Neural progenitor cell (in vitro differentiated cells): ENCODE measurements around the gene TUBA4B. TPM values are rescaled to one million over a fixed set of nuclear protein-coding genes. Genes with fewer than 3 reads are reported as not detected.

Experiments
- DNase-seq: peaks from one replicate; pipeline ENCODE4 v3.0.0-alpha.2; 2016; ENCODE audit warnings: low spot score
- H2AFZ ChIP-seq: fragments of 200-600 bp; sonication (generic); replicated peaks from 2 replicates; pipeline ENCODE4 v1.6.1; 2016; ENCODE audit warnings: antibody characterized with exemption
- H3F3A ChIP-seq: fragments of 200-600 bp; sonication (generic); 2 replicates; pipeline ENCODE4 v1.6.1; 2016; ENCODE audit warnings: antibody characterized with exemption, low read depth
- H3K27ac ChIP-seq: fragments of 200-600 bp; sonication (generic); 2 replicates; pipeline ENCODE4 v1.5.1; 2016; ENCODE audit warnings: mild to moderate bottlenecking
- H3K27me3 ChIP-seq: fragments of 200-600 bp; sonication (generic); 2 replicates; pipeline ENCODE4 v1.6.1; 2016; ENCODE audit warnings: mild to moderate bottlenecking, moderate library complexity
- H3K36me3 ChIP-seq: fragments of 200-600 bp; sonication (generic); 2 replicates; pipeline ENCODE4 v1.5.1; 2016
- H3K4me1 ChIP-seq: fragments of 200-600 bp; sonication (generic); 2 replicates; pipeline ENCODE4 v1.6.1; 2016; ENCODE audit warnings: mixed run types
- H3K4me2 ChIP-seq: fragments of 200-600 bp; sonication (generic); 2 replicates; pipeline ENCODE4 v1.6.1; 2016
- H3K4me3 ChIP-seq: fragments of 200-600 bp; sonication (generic); 2 replicates; pipeline ENCODE4 v1.5.1; 2016
- H3K79me2 ChIP-seq: fragments of 200-600 bp; sonication (generic); 2 replicates; pipeline ENCODE4 v1.6.1; 2016; ENCODE audit warnings: low read depth
- H3K9ac ChIP-seq: fragments of 200-600 bp; sonication (generic); 2 replicates; pipeline ENCODE4 v1.6.1; 2016
- H3K9me3 ChIP-seq: fragments of 200-600 bp; sonication (generic); 2 replicates; pipeline ENCODE4 v1.5.1; 2016; ENCODE audit warnings: low read depth
- H4K20me1 ChIP-seq: fragments of 200-600 bp; sonication (generic); 2 replicates; pipeline ENCODE4 v1.6.1; 2016; ENCODE audit warnings: low read depth
- H3K27ac Mint-ChIP-seq: 3 replicates; pipeline ENCODE4 v1.8.0; 2021; ENCODE audit warnings: mixed read lengths
- H3K27me3 Mint-ChIP-seq: 2 replicates; pipeline ENCODE4 v1.8.0; 2022; ENCODE audit warnings: low read depth, mild to moderate bottlenecking, inconsistent platforms, moderate library complexity, mixed read lengths; ENCODE audit not compliant: insufficient read depth
- H3K36me3 Mint-ChIP-seq: 3 replicates; pipeline ENCODE4 v1.8.0; 2021; ENCODE audit warnings: mixed read lengths
- H3K4me1 Mint-ChIP-seq: 3 replicates; pipeline ENCODE4 v1.8.0; 2021; ENCODE audit warnings: mixed read lengths
- H3K4me3 Mint-ChIP-seq: 3 replicates; pipeline ENCODE4 v1.8.0; 2021; ENCODE audit warnings: mild to moderate bottlenecking, moderate library complexity, mixed read lengths
- H3K9me3 Mint-ChIP-seq: 3 replicates; pipeline ENCODE4 v1.8.0; 2020; ENCODE audit warnings: mixed read lengths
- CTCF ChIP-seq: fragments of 200-600 bp; sonication (generic); IDR thresholded peaks from 2 replicates; pipeline ENCODE4 v1.5.1; 2017; ENCODE audit warnings: antibody characterized with exemption, mild to moderate bottlenecking
- EZH2 ChIP-seq: fragments of 200-600 bp; sonication (generic); IDR thresholded peaks from 2 replicates; pipeline ENCODE4 v1.6.1; 2017; ENCODE audit warnings: antibody characterized with exemption, mild to moderate bottlenecking, moderate library complexity
- EZH2phosphoT487 ChIP-seq: fragments of 200-600 bp; sonication (generic); IDR thresholded peaks from 2 replicates; pipeline ENCODE4 v1.6.1; 2017; ENCODE audit warnings: antibody characterized with exemption
- total RNA-seq: library from RNA; depleted of rRNA; stranded (reverse); fragments of >200 nt; gene quantifications from 2 replicates; pipeline ENCODE4 v1.2.3, GENCODE V29; 2015; ENCODE audit warnings: low replicate concordance

Gene TUBA4B
- total RNA-seq, 1 donor from 2014 or later, result not detected

GRCh38 chr2:219234331-219234730 lies 18.7 kb upstream of the TUBA4B start:
- Histone ChIP-seq H3K9ac (no peak overlapping the region), H3K9me3 (no peaks in the 10 kb centered on the region), H3K79me2 (peaks cover 19% of the 10 kb centered on the region), H3K36me3 (no peaks in the 10 kb centered on the region), H3K4me3 (no peak overlapping the region), H3K27ac (no peak overlapping the region), H3F3A (peaks cover 11% of the 10 kb centered on the region), H4K20me1 (no peaks in the 10 kb centered on the region), H3K4me1 (peaks cover 4% of the 10 kb centered on the region), H2AFZ (no peak overlapping the region), H3K27me3 (no peaks in the 10 kb centered on the region), H3K4me2 (no peak overlapping the region)
- H3K27me3 Mint-ChIP-seq, result peaks cover 2% of the 10 kb centered on the region
- TF ChIP-seq EZH2, result no peak
- TF ChIP-seq EZH2phosphoT487, result no peak
- no peak for TF ChIP-seq CTCF
- H3K4me3 Mint-ChIP-seq, result no peak overlapping the region
- H3K27ac Mint-ChIP-seq, result no peak overlapping the region
- peaks cover 30% of the 10 kb centered on the region for H3K36me3 Mint-ChIP-seq
- no peak for DNase-seq
- no peaks in the 10 kb centered on the region for H3K9me3 Mint-ChIP-seq
- H3K4me1 Mint-ChIP-seq, result peaks cover 11% of the 10 kb centered on the region

- Histone ChIP-seq H3K27me3 (no peaks in the 10 kb centered on the region), H3K4me1 (no peaks in the 10 kb centered on the region), H3K4me3 (no peak overlapping the region), H3K79me2 (peaks cover 11% of the 10 kb centered on the region), H3K36me3 (no peaks in the 10 kb centered on the region), H3K9me3 (no peaks in the 10 kb centered on the region), H4K20me1 (no peaks in the 10 kb centered on the region), H2AFZ (no peak overlapping the region), H3F3A (peaks cover 12% of the 10 kb centered on the region), H3K27ac (no peak overlapping the region), H3K4me2 (no peak overlapping the region), H3K9ac (no peak overlapping the region)
- Mint-ChIP-seq H3K27me3 (no peaks in the 10 kb centered on the region), H3K4me3 (peak overlapping the region; percentile 73), H3K4me1 (peaks cover 15% of the 10 kb centered on the region), H3K27ac (no peak overlapping the region), H3K9me3 (no peaks in the 10 kb centered on the region), H3K36me3 (peaks cover 3% of the 10 kb centered on the region)
- no peak for DNase-seq
- TF ChIP-seq EZH2phosphoT487, result no peak
- TF ChIP-seq CTCF, result no peak
- no peak for TF ChIP-seq EZH2
Observed at GRCh38 chr2:219243291-219243761, 9.7 kb upstream of the TUBA4B start.

DNA sequence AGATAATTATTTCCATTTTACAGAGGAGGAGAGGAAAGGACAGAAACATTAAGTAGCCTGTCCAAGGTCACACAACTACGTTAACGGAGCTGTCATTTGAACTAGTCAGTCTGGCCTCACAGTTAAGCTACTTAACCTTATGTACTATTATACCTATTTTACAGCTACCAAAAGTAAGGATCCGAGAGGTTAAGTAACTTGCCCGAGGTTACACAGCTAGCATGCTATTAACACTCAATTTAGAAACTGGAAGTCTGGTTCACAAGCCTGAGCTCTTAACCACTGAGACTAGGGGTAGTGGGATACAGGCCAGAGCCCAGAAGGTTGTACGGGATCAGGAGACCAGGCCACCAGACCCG lies 8.3 kb upstream of the TUBA4B start:
- no peaks in the 10 kb centered on the region for H3K9me3 Mint-ChIP-seq
- no peak for DNase-seq
- H3K27ac Mint-ChIP-seq, result no peak overlapping the region
- H3K27me3 Mint-ChIP-seq, result no peaks in the 10 kb centered on the region
- Histone ChIP-seq H2AFZ (peak overlapping the region; percentile 87), H3K9ac (peak overlapping the region; percentile 100), H3K27me3 (no peaks in the 10 kb centered on the region), H3F3A (peaks cover 12% of the 10 kb centered on the region), H3K4me3 (peak overlapping the region; percentile 80), H3K79me2 (peaks cover 11% of the 10 kb centered on the region), H3K4me1 (no peaks in the 10 kb centered on the region), H4K20me1 (no peaks in the 10 kb centered on the region), H3K9me3 (no peaks in the 10 kb centered on the region), H3K27ac (peak overlapping the region; percentile 93), H3K36me3 (no peaks in the 10 kb centered on the region), H3K4me2 (peak overlapping the region; percentile 95)
- peaks cover 2% of the 10 kb centered on the region for H3K36me3 Mint-ChIP-seq
- H3K4me1 Mint-ChIP-seq, result peaks cover 15% of the 10 kb centered on the region
- H3K4me3 Mint-ChIP-seq, result peak overlapping the region; percentile 96
- TF ChIP-seq CTCF (no peak), EZH2 (no peak), EZH2phosphoT487 (no peak)
